UCSD-AML1 (cell line): ENCODE data around the gene IREB2.
A peak's percentile ranks its signal among the peaks of the same experiment; 100 is the strongest.

ENCODE experiments used
- DNase-seq: peaks from one replicate; lab custom pipeline; 2025; ENCODE audit not compliant: unreplicated experiment; lab: John Stamatoyannopoulos, UW

Gene IREB2

DNA sequence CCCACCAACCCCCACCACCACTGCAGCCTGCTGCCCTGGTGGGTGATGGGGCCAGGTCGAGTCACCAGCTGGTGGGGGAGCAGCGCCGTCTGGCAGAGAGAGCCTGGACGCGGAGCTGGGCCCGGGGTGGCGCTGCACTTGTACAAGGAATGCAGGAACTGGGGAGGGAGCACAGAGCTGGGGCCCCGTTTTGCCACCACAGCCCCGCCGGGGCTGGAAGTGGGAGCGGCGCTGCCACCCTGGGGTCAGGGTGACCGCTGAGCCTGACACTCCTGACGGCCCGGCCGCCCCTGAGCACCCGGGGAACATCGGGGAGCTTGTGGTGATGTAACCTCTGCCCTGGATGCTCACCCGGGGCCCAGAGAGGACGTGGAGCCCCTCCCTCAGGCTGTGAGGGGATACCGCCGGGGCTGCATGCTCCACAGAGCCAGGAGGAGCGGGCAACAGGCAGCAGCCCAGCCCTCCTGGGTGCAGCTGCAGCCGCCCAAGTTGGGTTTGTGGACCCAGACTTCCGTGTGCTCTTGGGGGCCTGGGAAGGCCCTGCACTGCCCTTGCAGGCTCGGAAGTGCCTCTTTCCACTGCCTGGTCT lies 32.6 kb upstream of the IREB2 start:
- DNase-seq, result no peak

GRCh38 chr15:78406016-78406585 lies 31.9 kb upstream of the IREB2 start:
- DNase-seq, result no peak

DNA sequence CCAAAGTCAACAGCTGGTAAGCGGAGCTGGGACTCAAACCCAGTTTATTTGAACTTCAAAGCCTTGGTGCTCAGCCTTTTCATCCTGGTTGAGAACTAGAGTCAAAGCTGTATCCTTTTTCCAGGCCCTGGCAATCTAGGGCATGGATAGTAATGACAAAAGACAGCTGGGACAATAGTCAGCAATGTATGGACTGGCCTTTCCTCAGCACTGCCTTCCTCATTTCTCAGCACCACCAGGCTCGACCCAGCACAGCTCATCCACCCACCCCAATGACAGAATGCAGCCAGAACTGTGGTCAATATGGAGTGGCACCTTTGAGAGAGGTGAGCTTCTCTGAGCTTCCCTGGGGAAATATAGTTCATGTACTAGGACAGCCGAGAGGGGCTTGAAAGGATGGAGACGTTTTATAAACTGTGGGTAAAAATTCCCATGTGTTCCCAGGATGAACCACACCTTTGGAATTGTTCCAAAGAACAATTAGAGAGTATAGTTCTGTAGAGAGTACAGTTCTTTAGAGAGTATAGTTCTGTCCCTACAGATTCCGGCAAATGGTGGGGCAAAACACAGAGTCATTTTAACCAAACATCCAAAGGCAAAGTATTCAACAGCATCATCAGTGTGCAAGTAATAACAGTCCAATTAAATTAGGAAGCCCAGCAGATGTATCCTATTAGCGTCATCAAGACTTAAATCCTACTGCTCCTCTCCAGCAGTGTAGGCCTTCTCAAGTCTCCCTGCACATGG lies 30.2 kb upstream of the IREB2 start:
- DNase-seq, result no peak

DNA sequence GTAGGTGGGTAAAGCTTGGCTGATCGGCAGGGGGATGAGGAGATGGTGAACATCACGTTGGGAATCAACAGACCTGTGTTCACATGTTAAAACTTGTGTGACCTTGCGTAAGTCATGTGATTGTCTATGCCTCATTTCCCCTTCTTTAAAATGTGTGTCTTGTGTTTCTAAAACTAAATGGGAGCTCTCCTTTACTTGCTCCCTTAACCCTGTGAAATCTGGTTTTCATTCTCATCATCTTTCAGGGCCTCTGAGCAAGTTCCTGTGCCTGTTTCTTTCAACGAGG lies 29.7 kb upstream of the IREB2 start:
- DNase-seq, result no peak

- no peak for DNase-seq
Observed at GRCh38 chr15:78408961-78409360, 29.1 kb upstream of the IREB2 start.

DNA sequence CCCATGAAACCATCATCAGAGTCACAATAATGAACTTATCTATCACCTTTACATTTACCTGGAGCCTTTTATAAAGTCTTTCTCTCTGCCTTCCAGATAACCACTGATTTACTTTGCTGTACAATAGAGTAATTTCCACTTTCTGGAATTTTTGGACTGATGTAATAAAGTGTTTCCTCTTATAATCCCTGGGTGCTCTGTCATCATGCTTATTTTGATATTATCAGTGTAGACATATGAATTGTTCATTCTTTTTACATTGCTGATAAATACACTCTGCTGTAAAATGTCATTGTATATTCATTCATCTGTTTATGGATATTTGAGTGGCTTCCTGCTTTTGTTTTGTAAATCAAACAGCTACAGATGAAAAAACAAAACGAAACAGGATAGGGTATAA lies 27.0 kb upstream of the IREB2 start:
- DNase-seq, result no peak

- no peak for DNase-seq
Observed at GRCh38 chr15:78414621-78415250, 23.3 kb upstream of the IREB2 start.

- no peak for DNase-seq
Observed at GRCh38 chr15:78415284-78415683, 22.7 kb upstream of the IREB2 start.

DNA sequence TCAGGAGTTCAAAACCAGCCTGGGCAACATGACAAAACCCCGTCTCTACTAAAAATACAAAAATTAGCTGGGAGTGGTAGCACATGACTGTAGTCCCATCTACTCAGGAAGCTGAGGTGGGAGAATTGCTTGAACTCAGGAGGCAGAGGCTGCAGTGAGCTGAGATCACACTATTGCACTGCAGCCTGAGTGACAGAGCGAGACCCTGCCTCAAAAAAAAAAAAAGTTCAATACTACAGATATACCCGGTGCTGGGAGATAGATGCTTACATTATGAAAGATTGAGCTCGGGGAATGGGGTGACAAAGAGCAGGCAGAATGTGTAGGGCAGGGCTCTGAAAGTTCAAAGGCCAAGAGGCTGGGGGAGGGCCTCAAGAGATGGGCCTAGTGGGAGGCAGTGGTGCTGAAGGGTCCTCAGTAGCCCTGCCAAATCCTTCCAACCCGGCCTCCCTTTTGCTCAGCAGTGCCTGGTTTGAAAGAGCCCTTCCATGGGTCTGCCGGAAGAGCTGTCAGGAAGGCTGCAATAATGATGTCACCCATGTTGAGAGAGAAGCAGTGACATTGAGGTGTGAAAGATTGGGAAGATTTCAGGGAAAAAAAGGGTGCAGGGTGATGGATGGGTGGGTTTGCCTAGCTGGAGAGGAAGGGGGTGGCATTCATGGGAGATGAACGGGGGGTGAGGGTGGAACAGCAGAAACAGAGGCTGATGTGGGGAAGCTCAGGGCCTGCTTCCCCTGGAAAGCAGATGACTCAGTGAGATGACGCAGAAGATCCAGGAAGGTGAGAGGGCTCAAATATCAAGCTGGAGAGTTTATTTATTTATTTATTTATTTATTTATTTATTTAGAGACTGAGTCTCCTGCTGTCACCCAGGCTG lies 20.0 kb upstream of the IREB2 start:
- DNase-seq, result no peak

DNA sequence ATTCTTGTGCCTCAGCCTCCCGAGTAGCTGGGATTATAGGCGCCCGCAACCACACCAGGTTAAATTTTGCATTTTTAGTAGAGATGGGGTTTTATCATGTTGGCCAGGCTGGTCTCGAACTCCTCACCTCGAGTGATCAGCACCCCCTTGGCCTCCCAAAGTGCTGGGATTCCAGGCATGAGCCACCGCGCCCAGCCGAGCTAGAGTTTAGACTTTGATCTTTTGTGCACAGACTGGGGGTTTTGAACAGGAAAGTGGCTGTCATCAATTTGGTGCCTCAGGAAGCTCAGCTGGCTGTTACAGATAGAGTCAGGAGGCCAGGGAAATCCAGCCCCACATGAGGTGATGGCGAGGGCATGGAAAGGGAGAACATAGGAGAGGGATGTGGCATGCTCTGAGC lies 19.3 kb upstream of the IREB2 start:
- peak; percentile 29 for DNase-seq

DNA sequence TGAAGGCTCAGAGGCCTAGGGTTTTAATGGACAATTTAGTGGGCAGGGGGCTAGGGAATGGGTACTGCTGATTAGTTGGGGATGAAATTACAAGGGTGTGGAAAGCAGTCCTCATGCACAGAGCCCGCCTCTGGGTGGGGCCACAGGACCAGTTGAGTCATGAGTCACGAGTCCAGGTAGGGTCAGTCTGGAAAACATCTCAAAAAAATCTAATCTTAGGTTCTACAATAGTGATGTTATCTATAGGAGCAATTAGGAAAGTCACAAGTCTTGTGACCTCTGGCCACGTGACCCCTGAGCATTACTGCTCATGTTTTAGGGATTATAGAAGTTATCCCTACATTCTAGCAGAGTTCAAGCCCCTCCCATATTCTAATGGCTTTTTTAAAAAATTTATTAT lies 18.6 kb upstream of the IREB2 start:
- no peak for DNase-seq

DNA sequence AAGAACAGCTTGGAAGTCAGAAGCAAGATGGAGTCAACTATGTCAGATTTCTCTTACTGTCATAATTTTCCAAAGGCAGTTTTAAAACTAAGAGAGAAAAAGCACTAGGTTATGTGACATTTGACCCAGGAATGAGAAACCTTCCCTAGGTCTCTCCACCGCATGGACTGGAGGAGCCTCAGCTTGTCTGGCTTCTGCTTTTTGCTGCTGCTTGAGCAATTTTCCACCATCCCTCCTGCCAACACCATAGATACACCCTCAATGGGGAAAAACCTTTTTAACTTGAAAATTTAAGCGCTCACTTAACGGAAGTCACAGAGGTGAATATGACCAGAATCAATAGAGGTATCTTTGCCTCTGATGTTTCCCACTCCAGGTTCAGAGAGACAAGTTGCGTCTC lies 17.8 kb upstream of the IREB2 start:
- DNase-seq, result no peak

- no peak for DNase-seq
Observed at GRCh38 chr15:78420766-78421165, 17.2 kb upstream of the IREB2 start.

- no peak for DNase-seq
Observed at GRCh38 chr15:78421238-78421965, 16.6 kb upstream of the IREB2 start.

GRCh38 chr15:78422571-78423340 lies 15.3 kb upstream of the IREB2 start:
- peak; percentile 56 for DNase-seq

- no peak for DNase-seq
Observed at GRCh38 chr15:78424673-78425072, 13.3 kb upstream of the IREB2 start.

- no peak for DNase-seq
Observed at GRCh38 chr15:78425643-78426042, 12.4 kb upstream of the IREB2 start.

- no peak for DNase-seq
Observed at GRCh38 chr15:78426300-78426699, 11.7 kb upstream of the IREB2 start.

- DNase-seq, result no peak
Observed at GRCh38 chr15:78427953-78428352, 10.1 kb upstream of the IREB2 start.

DNA sequence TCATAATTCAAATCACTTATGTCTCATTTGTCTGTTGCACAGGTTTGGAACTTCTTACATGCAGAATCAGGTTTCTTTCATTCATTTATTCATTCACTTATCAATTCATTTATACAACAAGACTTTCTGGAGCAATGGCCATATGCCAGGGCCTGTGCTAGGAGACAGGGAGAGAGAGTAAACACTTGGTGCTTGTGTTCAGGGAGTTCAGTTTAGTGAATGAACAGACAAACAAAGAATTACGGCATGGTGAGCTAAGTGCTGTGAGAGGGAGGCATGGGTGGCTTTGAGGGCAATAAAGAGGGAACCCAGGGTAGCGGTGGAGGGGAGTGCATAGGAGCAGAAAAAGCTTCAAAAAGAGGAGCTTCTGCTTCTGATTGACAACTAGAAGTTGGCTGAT lies 8.5 kb upstream of the IREB2 start:
- DNase-seq, result no peak
